T-helper 22 cell (primary cell): ENCODE results near the gene NOL4.

ENCODE experiments used
- DNase-seq: peaks from one replicate; pipeline ENCODE4 v3.0.0-alpha.2; 2020; ENCODE audit warnings: low read depth

The NOL4 gene

DNA sequence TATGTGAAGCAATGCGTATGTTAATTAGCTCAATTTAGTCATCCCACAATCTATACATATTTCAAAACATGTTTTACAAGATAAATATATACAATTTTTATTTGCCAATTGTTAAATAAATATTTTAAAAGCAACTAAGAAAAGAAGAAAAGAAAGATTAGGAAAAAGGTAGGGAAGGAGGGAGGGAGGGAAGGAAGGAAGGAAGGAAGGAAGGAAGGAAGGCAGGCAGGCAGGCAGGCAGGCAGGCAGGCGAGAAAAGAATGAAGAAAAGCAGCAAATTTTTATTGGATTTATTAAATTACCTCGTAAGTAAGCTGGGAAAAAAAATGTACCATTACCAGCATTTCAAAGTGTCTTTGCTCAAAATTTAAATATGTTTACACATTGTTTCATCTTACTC, 30.5 kb downstream of the NOL4 start:
- DNase-seq, result no peak

DNA sequence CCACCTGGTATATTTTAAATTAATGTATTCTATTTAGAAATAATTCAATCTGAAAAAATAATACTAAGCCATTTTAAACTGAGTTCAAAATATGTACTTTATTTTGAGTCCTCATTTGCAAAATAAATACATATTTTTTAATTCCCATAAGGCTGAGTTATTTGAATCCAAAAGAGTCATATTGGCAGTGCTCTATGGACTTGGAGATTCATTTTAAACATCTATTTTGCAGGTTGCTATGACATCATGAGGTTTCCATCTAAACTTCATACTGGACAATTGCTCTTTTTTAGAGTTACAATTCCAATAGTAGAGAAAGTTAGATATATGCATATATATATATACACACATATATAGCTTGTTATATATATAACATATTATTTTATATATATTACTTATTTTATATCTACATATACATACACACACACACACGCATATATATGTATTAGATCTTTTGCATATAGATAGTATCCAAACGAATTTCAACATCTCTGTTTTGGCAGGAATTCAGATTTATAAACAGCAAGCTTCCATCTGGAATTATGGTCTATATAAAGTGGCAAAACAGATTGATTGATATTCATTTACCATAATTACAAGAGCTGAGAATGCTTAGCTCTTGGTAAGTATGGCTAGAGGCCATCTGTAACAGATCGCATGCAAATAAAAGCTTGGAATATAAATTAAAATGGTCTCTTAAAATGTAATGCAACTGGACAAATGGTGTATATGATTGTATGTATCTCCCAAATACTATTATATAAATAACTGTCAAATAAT, 34.9 kb downstream of the NOL4 start:
- no peak for DNase-seq
